Measurements from ENCODE around the gene BPIFB1. TPM values are rescaled to one million over a fixed set of nuclear protein-coding genes. Genes with fewer than 3 reads are reported as not detected.

BPIFB1 gene
- total and polyA plus RNA-seq, 10 of the 15 experiments (the other 5 are each of a cell fraction or from before 2014, with no cell fraction given), result 0.13 TPM; not detected in 9

DNA sequence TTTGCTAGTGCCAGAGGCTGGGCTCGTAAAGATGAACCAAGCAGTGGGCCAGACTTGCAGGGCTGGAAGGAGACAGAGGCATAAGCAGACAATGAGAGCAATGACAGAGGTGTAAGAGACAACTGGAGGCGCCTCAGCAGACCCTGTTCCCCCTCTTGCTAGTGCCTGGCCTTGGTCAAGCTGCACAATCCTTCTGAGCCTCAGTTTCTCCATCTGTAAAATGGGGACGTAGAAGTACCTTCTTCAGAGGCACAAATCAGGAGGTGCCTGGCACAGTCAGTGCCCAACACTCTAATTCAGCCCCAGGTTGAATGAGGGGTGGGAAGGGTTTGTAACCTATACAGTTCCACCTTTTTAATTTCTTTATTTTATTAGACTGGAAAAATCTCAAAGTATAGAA lies 23.2 kb downstream of the BPIFB1 start (continued):
- TF ChIP-seq ZBTB40 (IDR thresholded peaks at IDR 0.05; ENCODE audit: borderline replicate concordance) (no peak), POLR2A (IDR thresholded peaks at IDR 0.05; ENCODE audit: low read depth, low read length) (no peak), YBX1 (IDR thresholded peaks at IDR 0.05) (no peak), HDAC2 (IDR thresholded peaks at IDR 0.05) (no peak), CHD2 (IDR thresholded peaks at IDR 0.05; ENCODE audit: borderline replicate concordance, low read depth, low read length) (no peak), RFX5 (IDR thresholded peaks at IDR 0.05; ENCODE audit: low read depth, low read length) (no peak), NFIC (IDR thresholded peaks at IDR 0.05; ENCODE audit: low read depth, low read length) (no peak), RBBP5 (conservative IDR thresholded peaks at IDR 0.05) (no peak), ZZZ3 (IDR thresholded peaks at IDR 0.05; ENCODE audit: control insufficient read depth, insufficient read length, low read depth) (no peak)

- no peak for ATAC-seq
- no peak for TF ChIP-seq SRF (IDR thresholded peaks at IDR 0.05; ENCODE audit: low read depth in 2 of 2, low read length in 2 of 2)
- TF ChIP-seq PBX3 (IDR thresholded peaks at IDR 0.05; ENCODE audit: insufficient replicate concordance, low read depth, low read length), result no peak
- TF ChIP-seq MXI1 (IDR thresholded peaks at IDR 0.05; ENCODE audit: low read depth, low read length), result no peak
- Histone ChIP-seq H3K4me2 (ENCODE audit: control insufficient read depth, insufficient read depth) (no peak overlapping the region), H3K9me3 (replicated peaks; ENCODE audit: control insufficient read depth, insufficient read depth, low read length) (no peaks in the 10 kb centered on the region; the same call in 2 of the 3 replicates), H3K27me3 (replicated peaks in 1 of 2; ENCODE audit: control insufficient read depth in 2 of 2, insufficient read depth in 2 of 2, low read length in 1 of 2) (peaks cover 0 to 2% of the 10 kb centered on the region in 2 experiments; a peak in 2 of 4 replicates), H4K20me1 (ENCODE audit: control insufficient read depth, insufficient read depth) (no peaks in the 10 kb centered on the region), H2AFZ (ENCODE audit: control insufficient read depth, low read depth, low read length) (no peak overlapping the region), H3K4me3 (no peak overlapping the region), H3K9ac (ENCODE audit: control insufficient read depth, insufficient read depth, low read length) (no peak overlapping the region), H3K27ac (ENCODE audit: control insufficient read depth, insufficient read depth) (no peak overlapping the region), H3K4me1 (ENCODE audit: control insufficient read depth, insufficient read depth, low read length) (no peaks in the 10 kb centered on the region), H3K36me3 (ENCODE audit: control insufficient read depth in 2 of 2, insufficient read depth in 2 of 2, low read length in 1 of 2) (no peaks in the 10 kb centered on the region), H3K79me2 (ENCODE audit: control insufficient read depth, insufficient read depth, low read length) (no peaks in the 10 kb centered on the region)
- POLR2A ChIA-PET, result no interaction called here
- 0% methylated on average over 2 of the region's 2 CpGs for WGBS (ENCODE audit: insufficient coverage, insufficient replicate concordance, low lambda C conversion rate, missing lambda C conversion rate)
- in situ Hi-C loops (cut with MboI), result no loop called here
- SMC1A ChIA-PET (ENCODE audit: uncharacterized antibody, unreplicated experiment), result no interaction called here
- no peak for FAIRE-seq
- no TSS peak for BruUV-seq (replicated peaks)
- RAD21 ChIA-PET (ENCODE audit: unreplicated experiment), result no interaction called here
- CTCF ChIA-PET, result no interaction called here
- intact Hi-C loops (cut with micrococcal nuclease; ENCODE audit: unreplicated experiment), result no loop called here
- no peak for DNase-seq (ENCODE audit: low read depth, low spot score)
Observed at GRCh38 chr20:33306807-33307206, 23.8 kb downstream of the BPIFB1 start.
